Measurements from ENCODE around the gene RNF213.

Gene RNF213

GRCh38 chr17:80416260-80416939, 155.7 kb downstream of the RNF213 start:
- Histone ChIP-seq H3K27me3 (ENCODE audit: low read depth, low read length) (no peaks in the 10 kb centered on the region), H3K27ac (ENCODE audit: low read length) (no peak overlapping the region), H3K9me3 (ENCODE audit: control insufficient read depth in 1 of 2, low read length in 2 of 2) (no peaks in the 10 kb centered on the region), H3K36me3 (ENCODE audit: control insufficient read depth in 1 of 2, insufficient read depth in 2 of 2, low read length in 2 of 2) (peaks cover 10 to 19% of the 10 kb centered on the region in 2 donors), H3K4me3 (ENCODE audit: low read depth in 1 of 2, low read length in 2 of 2) (peak overlapping the region in 1 of 2 donors; percentile 96), H3K4me1 (ENCODE audit: control insufficient read depth in 1 of 2, insufficient read depth in 2 of 2, low read length in 2 of 2) (peaks cover 8 to 24% of the 10 kb centered on the region in 2 donors)

GRCh38 chr17:80416940-80417293, 156.3 kb downstream of the RNF213 start:
- Histone ChIP-seq H3K36me3 (ENCODE audit: control insufficient read depth in 1 of 2, insufficient read depth in 2 of 2, low read length in 2 of 2) (peaks cover 10 to 19% of the 10 kb centered on the region in 2 donors), H3K27ac (ENCODE audit: low read length) (no peak overlapping the region), H3K4me1 (ENCODE audit: control insufficient read depth in 1 of 2, insufficient read depth in 2 of 2, low read length in 2 of 2) (peaks cover 8 to 24% of the 10 kb centered on the region in 2 donors), H3K4me3 (ENCODE audit: low read depth in 1 of 2, low read length in 2 of 2) (no peak overlapping the region), H3K27me3 (ENCODE audit: low read depth, low read length) (no peaks in the 10 kb centered on the region), H3K9me3 (ENCODE audit: control insufficient read depth in 1 of 2, low read length in 2 of 2) (no peaks in the 10 kb centered on the region)

- Histone ChIP-seq H3K36me3 (ENCODE audit: control insufficient read depth in 1 of 2, insufficient read depth in 2 of 2, low read length in 2 of 2) (peaks cover 10 to 19% of the 10 kb centered on the region in 2 donors), H3K9me3 (ENCODE audit: control insufficient read depth in 1 of 2, low read length in 2 of 2) (no peaks in the 10 kb centered on the region), H3K4me3 (ENCODE audit: low read depth in 1 of 2, low read length in 2 of 2) (no peak overlapping the region), H3K27ac (ENCODE audit: low read length) (no peak overlapping the region), H3K27me3 (ENCODE audit: low read depth, low read length) (no peaks in the 10 kb centered on the region), H3K4me1 (ENCODE audit: control insufficient read depth in 1 of 2, insufficient read depth in 2 of 2, low read length in 2 of 2) (peaks cover 8 to 24% of the 10 kb centered on the region in 2 donors)
Observed at GRCh38 chr17:80418589-80418988, 157.9 kb downstream of the RNF213 start.

GRCh38 chr17:80419255-80419654, 158.6 kb downstream of the RNF213 start:
- H3K4me1 ChIP-seq (ENCODE audit: control insufficient read depth in 1 of 2, insufficient read depth in 2 of 2, low read length in 2 of 2), result peaks cover 6 to 17% of the 10 kb centered on the region in 2 donors
- no peaks in the 10 kb centered on the region for H3K9me3 ChIP-seq (ENCODE audit: control insufficient read depth in 1 of 2, low read length in 2 of 2)
- H3K27me3 ChIP-seq (ENCODE audit: low read depth, low read length), result no peaks in the 10 kb centered on the region
- no peak overlapping the region for H3K27ac ChIP-seq (ENCODE audit: low read length)
- peaks cover 10 to 19% of the 10 kb centered on the region in 2 donors for H3K36me3 ChIP-seq (ENCODE audit: control insufficient read depth in 1 of 2, insufficient read depth in 2 of 2, low read length in 2 of 2)
- no peak overlapping the region for H3K4me3 ChIP-seq (ENCODE audit: low read depth in 1 of 2, low read length in 2 of 2)

- H3K27ac ChIP-seq (ENCODE audit: low read length), result no peak overlapping the region
- peaks cover 0 to 8% of the 10 kb centered on the region in 2 donors for H3K4me1 ChIP-seq (ENCODE audit: control insufficient read depth in 1 of 2, insufficient read depth in 2 of 2, low read length in 2 of 2)
- peaks cover 10 to 19% of the 10 kb centered on the region in 2 donors for H3K36me3 ChIP-seq (ENCODE audit: control insufficient read depth in 1 of 2, insufficient read depth in 2 of 2, low read length in 2 of 2)
- H3K4me3 ChIP-seq (ENCODE audit: low read depth in 1 of 2, low read length in 2 of 2), result no peak overlapping the region
- no peaks in the 10 kb centered on the region for H3K27me3 ChIP-seq (ENCODE audit: low read depth, low read length)
- H3K9me3 ChIP-seq (ENCODE audit: control insufficient read depth in 1 of 2, low read length in 2 of 2), result no peaks in the 10 kb centered on the region
Observed at GRCh38 chr17:80421381-80422090, 160.9 kb downstream of the RNF213 start.

- H3K36me3 ChIP-seq (ENCODE audit: control insufficient read depth in 1 of 2, insufficient read depth in 2 of 2, low read length in 2 of 2), result peaks cover 9 to 16% of the 10 kb centered on the region in 2 donors
- H3K9me3 ChIP-seq (ENCODE audit: control insufficient read depth in 1 of 2, low read length in 2 of 2), result no peaks in the 10 kb centered on the region
- H3K27ac ChIP-seq (ENCODE audit: low read length), result no peak overlapping the region
- peaks cover 0 to 4% of the 10 kb centered on the region in 2 donors for H3K4me1 ChIP-seq (ENCODE audit: control insufficient read depth in 1 of 2, insufficient read depth in 2 of 2, low read length in 2 of 2)
- no peaks in the 10 kb centered on the region for H3K27me3 ChIP-seq (ENCODE audit: low read depth, low read length)
- no peak overlapping the region for H3K4me3 ChIP-seq (ENCODE audit: low read depth in 1 of 2, low read length in 2 of 2)
Observed at GRCh38 chr17:80422276-80422675, 161.6 kb downstream of the RNF213 start.

- peaks cover 0 to 4% of the 10 kb centered on the region in 2 donors for H3K4me1 ChIP-seq (ENCODE audit: control insufficient read depth in 1 of 2, insufficient read depth in 2 of 2, low read length in 2 of 2)
- no peak overlapping the region for H3K4me3 ChIP-seq (ENCODE audit: low read depth in 1 of 2, low read length in 2 of 2)
- peaks cover 3 to 13% of the 10 kb centered on the region in 2 donors for H3K36me3 ChIP-seq (ENCODE audit: control insufficient read depth in 1 of 2, insufficient read depth in 2 of 2, low read length in 2 of 2)
- no peak overlapping the region for H3K27ac ChIP-seq (ENCODE audit: low read length)
- no peaks in the 10 kb centered on the region for H3K9me3 ChIP-seq (ENCODE audit: control insufficient read depth in 1 of 2, low read length in 2 of 2)
- no peaks in the 10 kb centered on the region for H3K27me3 ChIP-seq (ENCODE audit: low read depth, low read length)
Observed at GRCh38 chr17:80422981-80423380, 162.3 kb downstream of the RNF213 start.

GRCh38 chr17:80423536-80424225, 163.0 kb downstream of the RNF213 start:
- Histone ChIP-seq H3K27ac (ENCODE audit: low read length) (no peak overlapping the region), H3K9me3 (ENCODE audit: control insufficient read depth in 1 of 2, low read length in 2 of 2) (no peaks in the 10 kb centered on the region), H3K36me3 (ENCODE audit: control insufficient read depth in 1 of 2, insufficient read depth in 2 of 2, low read length in 2 of 2) (peaks cover 7 to 8% of the 10 kb centered on the region in 2 donors), H3K27me3 (ENCODE audit: low read depth, low read length) (no peaks in the 10 kb centered on the region), H3K4me1 (ENCODE audit: control insufficient read depth in 1 of 2, insufficient read depth in 2 of 2, low read length in 2 of 2) (peaks cover 0 to 4% of the 10 kb centered on the region in 2 donors), H3K4me3 (ENCODE audit: low read depth in 1 of 2, low read length in 2 of 2) (no peak overlapping the region)

- Histone ChIP-seq H3K36me3 (ENCODE audit: control insufficient read depth in 1 of 2, insufficient read depth in 2 of 2, low read length in 2 of 2) (peaks cover 7 to 14% of the 10 kb centered on the region in 2 donors), H3K27me3 (ENCODE audit: low read depth, low read length) (no peaks in the 10 kb centered on the region), H3K4me3 (ENCODE audit: low read depth in 1 of 2, low read length in 2 of 2) (no peak overlapping the region), H3K9me3 (ENCODE audit: control insufficient read depth in 1 of 2, low read length in 2 of 2) (no peaks in the 10 kb centered on the region), H3K4me1 (ENCODE audit: control insufficient read depth in 1 of 2, insufficient read depth in 2 of 2, low read length in 2 of 2) (peaks cover 0 to 4% of the 10 kb centered on the region in 2 donors), H3K27ac (ENCODE audit: low read length) (no peak overlapping the region)
Observed at GRCh38 chr17:80424261-80424660, 163.6 kb downstream of the RNF213 start.

- Histone ChIP-seq H3K27me3 (ENCODE audit: low read depth, low read length) (no peaks in the 10 kb centered on the region), H3K27ac (ENCODE audit: low read length) (no peak overlapping the region), H3K36me3 (ENCODE audit: control insufficient read depth in 1 of 2, insufficient read depth in 2 of 2, low read length in 2 of 2) (peaks cover under 1 to 21% of the 10 kb centered on the region in 2 donors), H3K4me3 (ENCODE audit: low read depth in 1 of 2, low read length in 2 of 2) (no peak overlapping the region), H3K9me3 (ENCODE audit: control insufficient read depth in 1 of 2, low read length in 2 of 2) (no peaks in the 10 kb centered on the region), H3K4me1 (ENCODE audit: control insufficient read depth in 1 of 2, insufficient read depth in 2 of 2, low read length in 2 of 2) (peaks cover 0 to 4% of the 10 kb centered on the region in 2 donors)
Observed at GRCh38 chr17:80424878-80425765, 164.5 kb downstream of the RNF213 start.

Data from muscle layer of duodenum (tissue), 2 donors.